GM19467 (cell line): ENCODE data around the gene RPS15A.
A peak's percentile ranks its signal among the peaks of the same experiment; 100 is the strongest.

Experiments used
- ATAC-seq: cut with Tn5 transposase; IDR thresholded peaks from one replicate; pipeline ENCODE4 v1.9.1; 2021; ENCODE audit warnings: mild to moderate bottlenecking, moderate library complexity; ENCODE audit not compliant: unreplicated experiment

Gene RPS15A

GRCh38 chr16:18789850-18790706 lies at the start of gene RPS15A:
Gene RPS15A, minus strand, starts transcription at chr16:18790334. Its CDS starts 1,221 bp downstream, at chr16:18789113.
- peak; percentile 76 for ATAC-seq

GRCh38 chr16:18839555-18839954 lies 49.4 kb upstream of the RPS15A start:
- no peak for ATAC-seq

- ATAC-seq, result no peak
Measured at GRCh38 chr16:18836702-18837101, 46.6 kb upstream of the RPS15A start.

GRCh38 chr16:18834864-18835263 lies 44.7 kb upstream of the RPS15A start:
- ATAC-seq, result no peak

- ATAC-seq, result no peak
Measured at GRCh38 chr16:18833707-18834505, 43.8 kb upstream of the RPS15A start.

GRCh38 chr16:18832613-18833012 lies 42.5 kb upstream of the RPS15A start:
- ATAC-seq, result no peak

GRCh38 chr16:18832006-18832405 lies 41.9 kb upstream of the RPS15A start:
- ATAC-seq, result no peak

GRCh38 chr16:18829251-18829650 lies 39.1 kb upstream of the RPS15A start:
- no peak for ATAC-seq

GRCh38 chr16:18827890-18828289 lies 37.8 kb upstream of the RPS15A start:
- no peak for ATAC-seq

- no peak for ATAC-seq
Measured at GRCh38 chr16:18816286-18816685, 26.2 kb upstream of the RPS15A start.

GRCh38 chr16:18811925-18812324 lies 21.8 kb upstream of the RPS15A start:
- no peak for ATAC-seq

- no peak for ATAC-seq
Measured at GRCh38 chr16:18809165-18809564, 19.0 kb upstream of the RPS15A start.

GRCh38 chr16:18805257-18805773 lies 15.2 kb upstream of the RPS15A start:
- ATAC-seq, result no peak

GRCh38 chr16:18804540-18804939 lies 14.4 kb upstream of the RPS15A start:
- no peak for ATAC-seq

- ATAC-seq, result no peak
Measured at GRCh38 chr16:18803569-18804462, 13.7 kb upstream of the RPS15A start.

- no peak for ATAC-seq
Measured at GRCh38 chr16:18802767-18803343, 12.7 kb upstream of the RPS15A start.

- peak; percentile 92 for ATAC-seq
Measured at GRCh38 chr16:18801145-18801972, 11.2 kb upstream of the RPS15A start, which contains the start of gene ARL6IP1. Gene ARL6IP1, minus strand, starts transcription at chr16:18801549. Its CDS starts 83 bp downstream, at chr16:18801466.

GRCh38 chr16:18800775-18801144 lies 10.6 kb upstream of the RPS15A start:
- no peak for ATAC-seq

GRCh38 chr16:18800293-18800692 lies 10.2 kb upstream of the RPS15A start:
- ATAC-seq, result no peak
